ENCODE results near the gene CCL28.

DNA sequence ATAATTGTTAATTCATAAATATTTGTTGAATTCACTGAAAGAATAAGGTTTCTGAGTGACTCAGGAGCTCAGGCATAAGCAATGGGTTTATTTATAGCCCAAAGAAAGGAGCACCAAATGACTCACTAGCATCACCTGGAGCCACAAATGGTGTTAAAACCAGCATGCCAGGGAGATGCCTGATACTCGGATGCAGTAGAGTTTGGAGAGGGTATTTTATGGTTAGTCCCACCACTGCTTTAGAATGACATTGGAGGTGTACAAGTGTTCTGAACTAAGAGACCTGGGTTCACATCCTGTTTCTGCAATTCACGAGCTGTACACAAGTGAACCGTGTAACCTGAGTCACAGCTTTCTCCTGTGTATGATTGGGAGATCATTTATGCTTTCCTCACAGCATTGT, 25.2 kb downstream of the CCL28 start:
- TF ChIP-seq RFX5 (IDR thresholded peaks at IDR 0.05) (no peak), MAFK (IDR thresholded peaks at IDR 0.05; ENCODE audit: partially characterized antibody) (no peak), EP300 (IDR thresholded peaks at IDR 0.05) (no peak), POLR2A (IDR thresholded peaks at IDR 0.05; ENCODE audit: low read length) (no peak), RAD21 (conservative IDR thresholded peaks at IDR 0.05 in 1 of 2, IDR thresholded peaks at IDR 0.05 in 1 of 2) (no peak), HDAC2 (IDR thresholded peaks at IDR 0.05) (no peak), NPAS2 (CRISPR knock-in tag; IDR thresholded peaks at IDR 0.05; ENCODE audit: borderline replicate concordance) (no peak), CBX8 (IDR thresholded peaks at IDR 0.05) (no peak), TFCP2L1 (CRISPR knock-in tag; IDR thresholded peaks at IDR 0.05) (no peak)
- TF ChIP-seq, protein P1, sequence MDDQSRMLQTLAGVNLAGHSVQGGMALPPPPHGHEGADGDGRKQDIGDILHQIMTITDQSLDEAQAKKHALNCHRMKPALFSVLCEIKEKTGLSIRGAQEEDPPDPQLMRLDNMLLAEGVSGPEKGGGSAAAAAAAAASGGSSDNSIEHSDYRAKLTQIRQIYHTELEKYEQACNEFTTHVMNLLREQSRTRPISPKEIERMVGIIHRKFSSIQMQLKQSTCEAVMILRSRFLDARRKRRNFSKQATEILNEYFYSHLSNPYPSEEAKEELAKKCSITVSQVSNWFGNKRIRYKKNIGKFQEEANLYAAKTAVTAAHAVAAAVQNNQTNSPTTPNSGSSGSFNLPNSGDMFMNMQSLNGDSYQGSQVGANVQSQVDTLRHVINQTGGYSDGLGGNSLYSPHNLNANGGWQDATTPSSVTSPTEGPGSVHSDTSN (IDR thresholded peaks at IDR 0.05) = no peak
- TF ChIP-seq, protein P2, sequence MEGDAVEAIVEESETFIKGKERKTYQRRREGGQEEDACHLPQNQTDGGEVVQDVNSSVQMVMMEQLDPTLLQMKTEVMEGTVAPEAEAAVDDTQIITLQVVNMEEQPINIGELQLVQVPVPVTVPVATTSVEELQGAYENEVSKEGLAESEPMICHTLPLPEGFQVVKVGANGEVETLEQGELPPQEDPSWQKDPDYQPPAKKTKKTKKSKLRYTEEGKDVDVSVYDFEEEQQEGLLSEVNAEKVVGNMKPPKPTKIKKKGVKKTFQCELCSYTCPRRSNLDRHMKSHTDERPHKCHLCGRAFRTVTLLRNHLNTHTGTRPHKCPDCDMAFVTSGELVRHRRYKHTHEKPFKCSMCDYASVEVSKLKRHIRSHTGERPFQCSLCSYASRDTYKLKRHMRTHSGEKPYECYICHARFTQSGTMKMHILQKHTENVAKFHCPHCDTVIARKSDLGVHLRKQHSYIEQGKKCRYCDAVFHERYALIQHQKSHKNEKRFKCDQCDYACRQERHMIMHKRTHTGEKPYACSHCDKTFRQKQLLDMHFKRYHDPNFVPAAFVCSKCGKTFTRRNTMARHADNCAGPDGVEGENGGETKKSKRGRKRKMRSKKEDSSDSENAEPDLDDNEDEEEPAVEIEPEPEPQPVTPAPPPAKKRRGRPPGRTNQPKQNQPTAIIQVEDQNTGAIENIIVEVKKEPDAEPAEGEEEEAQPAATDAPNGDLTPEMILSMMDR (IDR thresholded peaks at IDR 0.05) = no peak
- TF ChIP-seq, protein P3, sequence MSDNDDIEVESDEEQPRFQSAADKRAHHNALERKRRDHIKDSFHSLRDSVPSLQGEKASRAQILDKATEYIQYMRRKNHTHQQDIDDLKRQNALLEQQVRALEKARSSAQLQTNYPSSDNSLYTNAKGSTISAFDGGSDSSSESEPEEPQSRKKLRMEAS (IDR thresholded peaks at IDR 0.05) = no peak
- TF ChIP-seq, protein P4, sequence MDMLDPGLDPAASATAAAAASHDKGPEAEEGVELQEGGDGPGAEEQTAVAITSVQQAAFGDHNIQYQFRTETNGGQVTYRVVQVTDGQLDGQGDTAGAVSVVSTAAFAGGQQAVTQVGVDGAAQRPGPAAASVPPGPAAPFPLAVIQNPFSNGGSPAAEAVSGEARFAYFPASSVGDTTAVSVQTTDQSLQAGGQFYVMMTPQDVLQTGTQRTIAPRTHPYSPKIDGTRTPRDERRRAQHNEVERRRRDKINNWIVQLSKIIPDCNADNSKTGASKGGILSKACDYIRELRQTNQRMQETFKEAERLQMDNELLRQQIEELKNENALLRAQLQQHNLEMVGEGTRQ (IDR thresholded peaks at IDR 0.05) = no peak
